Loucy (cell line): ENCODE data around the gene NAB2.

Experiments
- CTCF ChIP-seq: fragments of 200-600 bp; sonication (generic); conservative IDR thresholded peaks from 2 replicates; pipeline ENCODE4 v1.5.1; 2014; ENCODE audit warnings: mild to moderate bottlenecking, antibody characterized with exemption, low read length
- EZH2phosphoT487 ChIP-seq: fragments of 200-600 bp; IDR thresholded peaks from 2 replicates; pipeline ENCODE4 v1.6.1; 2018; ENCODE audit warnings: antibody characterized with exemption, mild to moderate bottlenecking, moderate library complexity, borderline replicate concordance

- TF ChIP-seq CTCF (no peak), EZH2phosphoT487 (no peak)
Measured at GRCh38 chr12:57049119-57049446, 39.8 kb upstream of the NAB2 start.
